Activated CD4-positive, alpha-beta T cell treated with anti-CD3 and anti-CD28 coated beads for 36 hours (primary cell): ENCODE measurements around the gene MICALL2. TPM values are rescaled to one million over a fixed set of nuclear protein-coding genes. Genes with fewer than 3 reads are reported as not detected.

ENCODE experiments used
- ATAC-seq: fragments of 200-7000 bp; cut with Tn5 transposase; one replicate; pipeline ENCODE4 v1.10.0; 2021; ENCODE audit warnings: mild to moderate bottlenecking, moderate library complexity
- CTCF ChIA-PET: fragments of 350-600 bp; sonication (Branson Sonifier 250); formaldehyde crosslinking; loops from one replicate; lab custom pipeline; 2021; ENCODE audit warnings: antibody characterized with exemption; lab: Charles Lee
- POLR2A ChIA-PET: fragments of 350-600 bp; sonication (Branson Sonifier 250); formaldehyde crosslinking; loops from one replicate; lab custom pipeline; 2021; ENCODE audit warnings: antibody characterized with exemption, inconsistent platforms; lab: Charles Lee
- DNase-seq: peaks from one replicate; pipeline ENCODE4 v3.0.0-alpha.2; 2020
- H3K27ac Mint-ChIP-seq: one replicate; pipeline ENCODE4 v1.8.0; 2021; ENCODE audit warnings: mixed read lengths
- H3K27me3 Mint-ChIP-seq: one replicate; pipeline ENCODE4 v1.8.0; 2021; ENCODE audit warnings: mixed read lengths
- H3K36me3 Mint-ChIP-seq: one replicate; pipeline ENCODE4 v1.8.0; 2021; ENCODE audit warnings: low read depth, mixed read lengths
- H3K4me1 Mint-ChIP-seq: one replicate; pipeline ENCODE4 v1.8.0; 2021; ENCODE audit warnings: mixed read lengths
- H3K4me3 Mint-ChIP-seq: one replicate; pipeline ENCODE4 v1.8.0; 2021; ENCODE audit warnings: mild to moderate bottlenecking, moderate library complexity, mixed read lengths
- H3K9me3 Mint-ChIP-seq: one replicate; pipeline ENCODE4 v1.8.0; 2021; ENCODE audit warnings: low read depth, mixed read lengths
- intact Hi-C, 2 experiments: fragments of 100-400 bp; cut with DNase I in 1 of 2; cut with micrococcal nuclease in 1 of 2; formaldehyde crosslinking; loops; one replicate each; pipeline versions ENCODE4 v1.14.2 to v1.15.1; 2022 to 2024; cut with DNase I, micrococcal nuclease
- total RNA-seq, 2 experiments: library from RNA; stranded (reverse); gene quantifications; one replicate each; pipeline ENCODE4 v1.2.3, GENCODE V29; 2021

The MICALL2 gene
- total RNA-seq, 2 experiments from 2014 or later: 1.9 to 2.7 TPM

GRCh38 chr7:1498370-1499305, 39.4 kb upstream of the MICALL2 start:
- ChIA-PET CTCF (interaction anchor here (0.6 to 1.8 kb wide), 2 partner anchors 24 to 254 kb away, joined by 3 to 5 read pairs; no protein-coding TSS in a partner anchor), POLR2A (no interaction called here)
- DNase-seq (no peak), ATAC-seq (no peak)
- H3K27ac Mint-ChIP-seq: no peak overlapping the region
- H3K4me3 Mint-ChIP-seq: no peak overlapping the region
- H3K9me3 Mint-ChIP-seq: no peaks in the 10 kb centered on the region
- intact Hi-C loops: no loop called here
- peaks cover 23% of the 10 kb centered on the region for H3K36me3 Mint-ChIP-seq
- no peaks in the 10 kb centered on the region for H3K27me3 Mint-ChIP-seq
- peaks cover 19% of the 10 kb centered on the region for H3K4me1 Mint-ChIP-seq

GRCh38 chr7:1497293-1497927, 38.1 kb upstream of the MICALL2 start:
- H3K27ac Mint-ChIP-seq: no peak overlapping the region
- CTCF ChIA-PET: interaction anchor here (1.8 kb wide), 1 partner anchor 23 kb away, joined by 5 read pairs; no protein-coding TSS in a partner anchor
- H3K9me3 Mint-ChIP-seq: no peaks in the 10 kb centered on the region
- peaks cover 21% of the 10 kb centered on the region for H3K36me3 Mint-ChIP-seq
- no peaks in the 10 kb centered on the region for H3K27me3 Mint-ChIP-seq
- POLR2A ChIA-PET: no interaction called here
- no peak for DNase-seq
- no peak overlapping the region for H3K4me3 Mint-ChIP-seq
- intact Hi-C loops: no loop called here
- ATAC-seq: no peak
- H3K4me1 Mint-ChIP-seq: peaks cover 10% of the 10 kb centered on the region

- H3K9me3 Mint-ChIP-seq: no peaks in the 10 kb centered on the region
- CTCF ChIA-PET: no interaction called here
- H3K4me1 Mint-ChIP-seq: peaks cover 3% of the 10 kb centered on the region
- no peak overlapping the region for H3K4me3 Mint-ChIP-seq
- H3K36me3 Mint-ChIP-seq: peaks cover 23% of the 10 kb centered on the region
- no peak overlapping the region for H3K27ac Mint-ChIP-seq
- H3K27me3 Mint-ChIP-seq: no peaks in the 10 kb centered on the region
- POLR2A ChIA-PET: no interaction called here
- intact Hi-C loops: no loop called here
- ATAC-seq (no peak), DNase-seq (no peak)
Measured at GRCh38 chr7:1496531-1497292, 37.4 kb upstream of the MICALL2 start.

GRCh38 chr7:1495564-1496242, 36.4 kb upstream of the MICALL2 start:
- H3K36me3 Mint-ChIP-seq: peaks cover 31% of the 10 kb centered on the region
- DNase-seq (no peak), ATAC-seq (no peak)
- H3K4me1 Mint-ChIP-seq: peaks cover 3% of the 10 kb centered on the region
- ChIA-PET CTCF (no interaction called here), POLR2A (no interaction called here)
- H3K27me3 Mint-ChIP-seq: no peaks in the 10 kb centered on the region
- intact Hi-C loops: no loop called here
- no peak overlapping the region for H3K27ac Mint-ChIP-seq
- no peak overlapping the region for H3K4me3 Mint-ChIP-seq
- no peaks in the 10 kb centered on the region for H3K9me3 Mint-ChIP-seq

- intact Hi-C loops: no loop called here
- H3K4me1 Mint-ChIP-seq: no peaks in the 10 kb centered on the region
- ChIA-PET CTCF (no interaction called here), POLR2A (no interaction called here)
- no peak overlapping the region for H3K27ac Mint-ChIP-seq
- no peak overlapping the region for H3K4me3 Mint-ChIP-seq
- no peak for ATAC-seq
- no peaks in the 10 kb centered on the region for H3K9me3 Mint-ChIP-seq
- peaks cover 31% of the 10 kb centered on the region for H3K36me3 Mint-ChIP-seq
- H3K27me3 Mint-ChIP-seq: no peaks in the 10 kb centered on the region
- no peak for DNase-seq
Measured at GRCh38 chr7:1494866-1495563, 35.7 kb upstream of the MICALL2 start.

GRCh38 chr7:1494447-1494846, 35.2 kb upstream of the MICALL2 start:
- DNase-seq: no peak
- no peaks in the 10 kb centered on the region for H3K4me1 Mint-ChIP-seq
- H3K27ac Mint-ChIP-seq: no peak overlapping the region
- H3K36me3 Mint-ChIP-seq: peaks cover 31% of the 10 kb centered on the region
- ChIA-PET CTCF (no interaction called here), POLR2A (no interaction called here)
- no peak overlapping the region for H3K4me3 Mint-ChIP-seq
- no peaks in the 10 kb centered on the region for H3K9me3 Mint-ChIP-seq
- no peak for ATAC-seq
- H3K27me3 Mint-ChIP-seq: no peaks in the 10 kb centered on the region
- intact Hi-C loops: no loop called here

- CTCF ChIA-PET: no interaction called here
- Mint-ChIP-seq H3K4me3 (no peak overlapping the region), H3K9me3 (no peaks in the 10 kb centered on the region), H3K4me1 (no peaks in the 10 kb centered on the region), H3K36me3 (peaks cover 37% of the 10 kb centered on the region), H3K27me3 (no peaks in the 10 kb centered on the region), H3K27ac (no peak overlapping the region)
- no peak for DNase-seq
- POLR2A ChIA-PET: no interaction called here
- intact Hi-C loops: no loop called here
- no peak for ATAC-seq
Measured at GRCh38 chr7:1493571-1493970, 34.3 kb upstream of the MICALL2 start.

GRCh38 chr7:1493129-1493528, 33.9 kb upstream of the MICALL2 start:
- CTCF ChIA-PET: no interaction called here
- intact Hi-C loops: no loop called here

GRCh38 chr7:1492640-1493039, 33.4 kb upstream of the MICALL2 start:
- intact Hi-C loops: no loop called here
- ChIA-PET POLR2A (no interaction called here), CTCF (no interaction called here)
- Mint-ChIP-seq H3K36me3 (peaks cover 42% of the 10 kb centered on the region), H3K27ac (no peak overlapping the region), H3K27me3 (no peaks in the 10 kb centered on the region), H3K4me3 (no peak overlapping the region), H3K9me3 (no peaks in the 10 kb centered on the region), H3K4me1 (no peaks in the 10 kb centered on the region)
- ATAC-seq: no peak
- no peak for DNase-seq

More at GRCh38 chr7:1493129-1493528, 33.9 kb upstream of the MICALL2 start:
- ATAC-seq: no peak
- POLR2A ChIA-PET: no interaction called here
- no peaks in the 10 kb centered on the region for H3K27me3 Mint-ChIP-seq
- H3K36me3 Mint-ChIP-seq: peaks cover 42% of the 10 kb centered on the region
- DNase-seq: no peak
- no peak overlapping the region for H3K4me3 Mint-ChIP-seq
- no peaks in the 10 kb centered on the region for H3K4me1 Mint-ChIP-seq
- no peak overlapping the region for H3K27ac Mint-ChIP-seq
- H3K9me3 Mint-ChIP-seq: no peaks in the 10 kb centered on the region

- no peak for ATAC-seq
- intact Hi-C loops: no loop called here
- DNase-seq: no peak
- H3K4me1 Mint-ChIP-seq: no peaks in the 10 kb centered on the region
- H3K4me3 Mint-ChIP-seq: no peak overlapping the region
- no peaks in the 10 kb centered on the region for H3K9me3 Mint-ChIP-seq
- no peaks in the 10 kb centered on the region for H3K27me3 Mint-ChIP-seq
- ChIA-PET POLR2A (no interaction called here), CTCF (no interaction called here)
- no peak overlapping the region for H3K27ac Mint-ChIP-seq
- H3K36me3 Mint-ChIP-seq: peaks cover 38% of the 10 kb centered on the region
Measured at GRCh38 chr7:1492221-1492620, 33.0 kb upstream of the MICALL2 start.

GRCh38 chr7:1490837-1491236, 31.6 kb upstream of the MICALL2 start:
- ChIA-PET CTCF (no interaction called here), POLR2A (no interaction called here)
- Mint-ChIP-seq H3K9me3 (no peaks in the 10 kb centered on the region), H3K27ac (no peak overlapping the region), H3K27me3 (no peaks in the 10 kb centered on the region), H3K4me3 (no peak overlapping the region), H3K36me3 (peaks cover 35% of the 10 kb centered on the region), H3K4me1 (no peaks in the 10 kb centered on the region)
- no peak for ATAC-seq
- intact Hi-C loops: no loop called here
- DNase-seq: no peak
